HEK293 (cell line): Measurements from ENCODE around the gene EXOSC7.

ENCODE experiments used
- PBX3 ChIP-seq: sonication (generic); formaldehyde crosslinking; IDR thresholded peaks from 2 replicates; pipeline ENCODE4 v1.8.1; 2022; ENCODE audit warnings: mild to moderate bottlenecking, moderate library complexity, missing genetic modification reagents
- TCF7L2 ChIP-seq: IDR thresholded peaks from 2 replicates; pipeline ENCODE4 v1.6.1; 2011; ENCODE audit warnings: low read depth, mild to moderate bottlenecking, inconsistent platforms, low read length, moderate library complexity, borderline replicate concordance
- YY1 ChIP-seq: fragments of 450-650 bp; formaldehyde crosslinking; IDR thresholded peaks from 2 replicates; pipeline ENCODE4 v1.5.1; 2018; ENCODE audit warnings: missing biosample characterization, missing genetic modification characterization
- ZNF114 ChIP-seq: fragments of 450-650 bp; formaldehyde crosslinking; IDR thresholded peaks from 2 replicates; pipeline ENCODE4 v1.5.0; 2017; ENCODE audit warnings: missing biosample characterization, missing genetic modification characterization
- ZNF121 ChIP-seq: fragments of 450-650 bp; formaldehyde crosslinking; IDR thresholded peaks from 2 replicates; pipeline ENCODE4 v1.5.1; 2016; ENCODE audit warnings: missing biosample characterization, missing genetic modification characterization
- ZNF488 ChIP-seq: fragments of 450-650 bp; formaldehyde crosslinking; IDR thresholded peaks from 2 replicates; pipeline ENCODE4 v1.5.1; 2016; ENCODE audit warnings: missing biosample characterization, missing genetic modification characterization

GRCh38 chr3:44984335-44984734 lies 8.3 kb downstream of the EXOSC7 start:
- TF ChIP-seq YY1 (tag by site-specific recombination) (no peak), PBX3 (no peak), ZNF488 (tag by site-specific recombination) (no peak), TCF7L2 (no peak), ZNF114 (no peak), ZNF121 (tag by site-specific recombination) (no peak)
